Bronchial epithelial cell (primary cell): Measurements from ENCODE around the gene AGBL4. TPM values are rescaled to one million over a fixed set of nuclear protein-coding genes. Genes with fewer than 3 reads are reported as not detected.

ENCODE experiments used
- DNase-seq: peaks from one replicate; pipeline ENCODE4 v3.0.0-alpha.2; 2010; ENCODE audit warnings: low read depth
- FAIRE-seq: peaks from 2 replicates; lab custom pipeline; 2011; peaks lifted over from hg19 to GRCh38; lab: Jason Lieb, UNC
- H3K27me3 ChIP-seq: 2 replicates; pipeline ENCODE4 v1.5.1; 2011; ENCODE audit warnings: low read length; ENCODE audit not compliant: control insufficient read depth, insufficient read depth
- H3K36me3 ChIP-seq: 2 replicates; pipeline ENCODE4 v1.5.1; 2011; ENCODE audit warnings: low read length; ENCODE audit not compliant: control insufficient read depth, insufficient read depth
- H3K4me3 ChIP-seq: 2 replicates; pipeline ENCODE4 v1.5.1; 2011; ENCODE audit warnings: mild to moderate bottlenecking, low read depth, low read length, control low read depth
- CTCF ChIP-seq: IDR thresholded peaks from 2 replicates; pipeline ENCODE4 v1.5.1; 2011; ENCODE audit warnings: mild to moderate bottlenecking, moderate library complexity, low read length, control low read depth, inconsistent platforms; ENCODE audit not compliant: insufficient read depth, severe bottlenecking
- total RNA-seq: library from RNA; depleted of rRNA; stranded (reverse); fragments of >200 nt; gene quantifications from 2 replicates; pipeline ENCODE4 v1.2.1, GENCODE V29; 2014

The AGBL4 gene
- total RNA-seq, 1 donor from 2014 or later: not detected

DNA sequence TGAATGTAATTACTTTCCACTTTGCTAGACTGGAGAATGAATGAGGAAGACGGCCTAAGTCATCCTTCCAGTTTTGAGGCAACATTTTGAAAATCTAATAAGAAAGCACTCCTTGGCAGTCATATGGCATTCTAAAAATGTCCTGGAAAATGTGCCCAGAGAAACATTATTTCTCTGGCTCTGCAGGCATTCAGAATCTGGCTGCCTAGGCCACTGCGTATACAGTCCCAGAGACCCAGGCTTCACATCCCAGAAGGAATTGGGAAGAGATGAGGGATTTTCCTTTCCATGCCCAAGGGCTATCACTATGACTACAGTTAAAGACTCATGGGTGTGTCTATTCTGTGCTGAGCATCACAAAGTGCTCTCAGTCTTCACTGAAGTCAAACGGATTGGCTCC lies 1339.9 kb downstream of the AGBL4 start:
- Histone ChIP-seq H3K36me3 (no peaks in the 10 kb centered on the region), H3K4me3 (no peak overlapping the region), H3K27me3 (peaks cover 2% of the 10 kb centered on the region)
- FAIRE-seq: no peak
- TF ChIP-seq CTCF: no peak
- DNase-seq: no peak

GRCh38 chr1:48681476-48682305 lies 1342.1 kb downstream of the AGBL4 start:
- DNase-seq (no peak), FAIRE-seq (peak; percentile 64)
- H3K36me3 ChIP-seq: no peaks in the 10 kb centered on the region
- no peak overlapping the region for H3K4me3 ChIP-seq
- no peak for TF ChIP-seq CTCF
- H3K27me3 ChIP-seq: peaks cover 1% of the 10 kb centered on the region

DNA sequence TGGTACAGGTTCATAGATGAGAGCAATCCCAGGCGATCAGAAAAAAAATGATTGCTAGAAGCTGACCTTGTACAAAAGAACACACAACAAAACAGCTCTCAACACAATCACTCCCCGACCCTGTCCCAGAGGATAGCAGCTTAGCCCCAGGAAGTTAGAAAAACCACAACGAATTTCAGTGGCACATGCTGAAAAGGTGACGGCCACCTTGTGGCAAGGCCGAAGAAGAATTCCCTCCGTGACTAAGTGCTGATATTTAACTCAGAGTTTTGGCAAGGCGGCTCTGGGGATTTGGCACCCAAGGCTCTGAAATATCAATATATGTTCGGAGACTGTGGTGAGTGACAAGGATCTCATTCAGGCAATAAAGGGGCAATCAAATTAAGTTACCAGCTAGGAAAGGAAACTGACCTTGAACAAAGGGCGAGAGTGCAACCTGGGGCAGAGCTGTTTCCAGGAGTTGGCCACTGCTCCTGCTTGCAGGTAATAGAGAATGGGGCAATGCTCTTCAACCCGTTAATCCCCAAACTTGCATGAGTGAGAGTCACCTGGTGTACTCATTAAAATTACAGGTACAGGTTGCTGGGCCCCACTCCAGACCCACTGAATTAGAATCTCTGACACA lies 1343.2 kb downstream of the AGBL4 start:
- H3K4me3 ChIP-seq: no peak overlapping the region
- no peaks in the 10 kb centered on the region for H3K36me3 ChIP-seq
- no peak for FAIRE-seq
- H3K27me3 ChIP-seq: no peaks in the 10 kb centered on the region
- no peak for DNase-seq
- peak; percentile 19 for TF ChIP-seq CTCF

GRCh38 chr1:48679859-48680258 lies 1343.9 kb downstream of the AGBL4 start:
- TF ChIP-seq CTCF: no peak
- Histone ChIP-seq H3K4me3 (no peak overlapping the region), H3K36me3 (no peaks in the 10 kb centered on the region), H3K27me3 (no peaks in the 10 kb centered on the region)
- FAIRE-seq (no peak), DNase-seq (no peak)

GRCh38 chr1:48678710-48679505 lies 1344.8 kb downstream of the AGBL4 start:
- DNase-seq (no peak), FAIRE-seq (no peak)
- TF ChIP-seq CTCF: no peak

More at GRCh38 chr1:48678710-48679505, 1344.8 kb downstream of the AGBL4 start:
- Histone ChIP-seq H3K27me3 (no peaks in the 10 kb centered on the region), H3K36me3 (no peaks in the 10 kb centered on the region), H3K4me3 (no peak overlapping the region)
